Panc1 (cell line): ENCODE data around the gene TARBP1. TPM values are rescaled to one million over a fixed set of nuclear protein-coding genes. Genes with fewer than 3 reads are reported as not detected.

Experiments used
- ATAC-seq: fragments of 200-7000 bp; cut with Tn5 transposase; 2 replicates; pipeline ENCODE4 v1.9.1; 2020; ENCODE audit warnings: mild to moderate bottlenecking, moderate library complexity
- BruUV-seq: library from RNA; stranded (reverse); fragments of 400-500 nt; replicated peaks from 2 replicates; lab custom pipeline; 2021; lab: Mats Ljungman, UMichigan
- CTCF ChIA-PET: fragments of 300-600 bp; sonication (Branson Sonifier 250); formaldehyde crosslinking; loops from one replicate; lab custom pipeline; 2022; ENCODE audit warnings: antibody characterized with exemption; lab: Charles Lee
- POLR2A ChIA-PET: fragments of 300-600 bp; sonication (Branson Sonifier 250); formaldehyde crosslinking; loops from one replicate; lab custom pipeline; 2022; ENCODE audit warnings: antibody characterized with exemption; lab: Charles Lee
- DNase-seq: peaks from one replicate; pipeline ENCODE4 v3.0.0-alpha.2; 2010; ENCODE audit warnings: low read depth, low spot score
- H3K27ac ChIP-seq: 2 replicates; pipeline ENCODE4 v1.5.1; 2011; ENCODE audit warnings: mild to moderate bottlenecking, low read length, inconsistent platforms
- H3K27me3 ChIP-seq: fragments of 200-500 bp; sonication (Bioruptor generic); 2 replicates; pipeline ENCODE4 v1.6.0; 2014; ENCODE audit warnings: low read length, inconsistent platforms; ENCODE audit not compliant: control insufficient read depth, insufficient read depth
- H3K36me3 ChIP-seq: fragments of 200-500 bp; sonication (Bioruptor generic); 2 replicates; pipeline ENCODE4 v1.5.1; 2014; ENCODE audit warnings: inconsistent platforms, mild to moderate bottlenecking, low read length, moderate library complexity; ENCODE audit not compliant: control insufficient read depth, insufficient read depth
- H3K4me1 ChIP-seq: 2 replicates; pipeline ENCODE4 v1.5.1; 2011; ENCODE audit warnings: inconsistent platforms, mild to moderate bottlenecking, low read length, moderate library complexity; ENCODE audit not compliant: control insufficient read depth, insufficient read depth
- H3K4me3 ChIP-seq, 2 experiments: 2 replicates each; pipeline ENCODE4 v1.5.1; 2011 to 2012; ENCODE audit warnings: low read depth in 2 of 2, low read length in 2 of 2, mild to moderate bottlenecking in 2 of 2, inconsistent platforms in 1 of 2, moderate library complexity in 1 of 2
- H3K9me3 ChIP-seq: fragments of 200-500 bp; sonication (Bioruptor generic); 2 replicates; pipeline ENCODE4 v1.5.1; 2014; ENCODE audit warnings: low read depth, mild to moderate bottlenecking, inconsistent platforms, low read length, moderate library complexity; ENCODE audit not compliant: control insufficient read depth, insufficient read depth
- POLR2AphosphoS5 ChIP-seq: IDR thresholded peaks from 2 replicates; pipeline ENCODE4 v1.6.1; 2012; ENCODE audit warnings: mild to moderate bottlenecking, low read depth, low read length, moderate library complexity
- SIN3A ChIP-seq: IDR thresholded peaks from 2 replicates; pipeline ENCODE4 v1.6.1; 2012; ENCODE audit warnings: low read depth, mild to moderate bottlenecking, low read length, moderate library complexity, borderline replicate concordance; ENCODE audit not compliant: insufficient read depth
- TCF7L2 ChIP-seq: IDR thresholded peaks from 2 replicates; pipeline ENCODE4 v1.6.1; 2011; ENCODE audit warnings: mild to moderate bottlenecking, low read depth, low read length, inconsistent platforms
- in situ Hi-C: cut with HindIII; loops from 2 replicates; pipeline ENCODE4 v1.10.0; 2016; ENCODE audit warnings: low sequenced_read_pairs, low pct_unique_long_range_greater_than_20kb
- intact Hi-C: fragments of 100-400 bp; cut with micrococcal nuclease; formaldehyde crosslinking; loops from one replicate; pipeline ENCODE4 v1.10.0; 2022; ENCODE audit not compliant: unreplicated experiment
- total RNA-seq: library from RNA; stranded (reverse); gene quantifications from one replicate; pipeline ENCODE4 v1.2.1, GENCODE V29; 2021; ENCODE audit not compliant: unreplicated experiment
- TF ChIP-seq, protein P1 (sequence below), 2 experiments: IDR thresholded peaks; 2 replicates each; pipeline ENCODE4 v1.6.1; 2011 to 2012; ENCODE audit warnings: low read depth in 2 of 2, control low read depth in 1 of 2, low read length in 1 of 2, mild to moderate bottlenecking in 1 of 2, moderate library complexity in 1 of 2; ENCODE audit not compliant: insufficient read depth in 1 of 2
- TF ChIP-seq, protein P2 (sequence below): fragments of 450-650 bp; IDR thresholded peaks from 2 replicates; pipeline ENCODE4 v1.5.1; 2017; ENCODE audit warnings: mild to moderate bottlenecking

TARBP1 gene
- total RNA-seq, 1 experiment from 2014 or later, result 45.0 TPM

DNA sequence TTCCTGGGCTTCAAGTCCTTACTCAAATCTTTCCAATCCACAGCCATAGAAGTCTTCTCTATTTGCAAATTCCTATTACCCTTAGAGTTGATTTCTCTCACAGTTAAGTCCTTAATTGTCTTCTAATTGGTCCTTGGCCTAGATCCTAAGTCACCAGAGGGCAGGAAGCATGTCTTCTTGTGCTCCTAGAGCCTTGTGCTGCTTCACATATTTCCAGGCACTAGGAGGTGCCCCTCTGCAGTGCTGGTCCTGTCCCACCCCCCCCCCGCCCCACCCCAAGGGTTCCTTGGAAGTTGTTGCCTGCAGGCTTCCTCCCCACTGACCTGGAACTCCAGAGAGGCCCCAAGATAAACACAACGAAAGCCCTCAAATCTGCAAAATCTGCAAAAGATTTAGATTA, 28.1 kb upstream of the TARBP1 start:
- POLR2A ChIA-PET, result no interaction called here
- CTCF ChIA-PET, result no interaction called here
- TF ChIP-seq TCF7L2 (no peak), POLR2AphosphoS5 (no peak), SIN3A (no peak)
- TF ChIP-seq, protein P1, sequence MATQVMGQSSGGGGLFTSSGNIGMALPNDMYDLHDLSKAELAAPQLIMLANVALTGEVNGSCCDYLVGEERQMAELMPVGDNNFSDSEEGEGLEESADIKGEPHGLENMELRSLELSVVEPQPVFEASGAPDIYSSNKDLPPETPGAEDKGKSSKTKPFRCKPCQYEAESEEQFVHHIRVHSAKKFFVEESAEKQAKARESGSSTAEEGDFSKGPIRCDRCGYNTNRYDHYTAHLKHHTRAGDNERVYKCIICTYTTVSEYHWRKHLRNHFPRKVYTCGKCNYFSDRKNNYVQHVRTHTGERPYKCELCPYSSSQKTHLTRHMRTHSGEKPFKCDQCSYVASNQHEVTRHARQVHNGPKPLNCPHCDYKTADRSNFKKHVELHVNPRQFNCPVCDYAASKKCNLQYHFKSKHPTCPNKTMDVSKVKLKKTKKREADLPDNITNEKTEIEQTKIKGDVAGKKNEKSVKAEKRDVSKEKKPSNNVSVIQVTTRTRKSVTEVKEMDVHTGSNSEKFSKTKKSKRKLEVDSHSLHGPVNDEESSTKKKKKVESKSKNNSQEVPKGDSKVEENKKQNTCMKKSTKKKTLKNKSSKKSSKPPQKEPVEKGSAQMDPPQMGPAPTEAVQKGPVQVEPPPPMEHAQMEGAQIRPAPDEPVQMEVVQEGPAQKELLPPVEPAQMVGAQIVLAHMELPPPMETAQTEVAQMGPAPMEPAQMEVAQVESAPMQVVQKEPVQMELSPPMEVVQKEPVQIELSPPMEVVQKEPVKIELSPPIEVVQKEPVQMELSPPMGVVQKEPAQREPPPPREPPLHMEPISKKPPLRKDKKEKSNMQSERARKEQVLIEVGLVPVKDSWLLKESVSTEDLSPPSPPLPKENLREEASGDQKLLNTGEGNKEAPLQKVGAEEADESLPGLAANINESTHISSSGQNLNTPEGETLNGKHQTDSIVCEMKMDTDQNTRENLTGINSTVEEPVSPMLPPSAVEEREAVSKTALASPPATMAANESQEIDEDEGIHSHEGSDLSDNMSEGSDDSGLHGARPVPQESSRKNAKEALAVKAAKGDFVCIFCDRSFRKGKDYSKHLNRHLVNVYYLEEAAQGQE (IDR thresholded peaks at IDR 0.05; ENCODE audit: insufficient read depth in 1 of 2, low read depth in 2 of 2, low read length in 1 of 2), result no peak
- TF ChIP-seq, protein P2, sequence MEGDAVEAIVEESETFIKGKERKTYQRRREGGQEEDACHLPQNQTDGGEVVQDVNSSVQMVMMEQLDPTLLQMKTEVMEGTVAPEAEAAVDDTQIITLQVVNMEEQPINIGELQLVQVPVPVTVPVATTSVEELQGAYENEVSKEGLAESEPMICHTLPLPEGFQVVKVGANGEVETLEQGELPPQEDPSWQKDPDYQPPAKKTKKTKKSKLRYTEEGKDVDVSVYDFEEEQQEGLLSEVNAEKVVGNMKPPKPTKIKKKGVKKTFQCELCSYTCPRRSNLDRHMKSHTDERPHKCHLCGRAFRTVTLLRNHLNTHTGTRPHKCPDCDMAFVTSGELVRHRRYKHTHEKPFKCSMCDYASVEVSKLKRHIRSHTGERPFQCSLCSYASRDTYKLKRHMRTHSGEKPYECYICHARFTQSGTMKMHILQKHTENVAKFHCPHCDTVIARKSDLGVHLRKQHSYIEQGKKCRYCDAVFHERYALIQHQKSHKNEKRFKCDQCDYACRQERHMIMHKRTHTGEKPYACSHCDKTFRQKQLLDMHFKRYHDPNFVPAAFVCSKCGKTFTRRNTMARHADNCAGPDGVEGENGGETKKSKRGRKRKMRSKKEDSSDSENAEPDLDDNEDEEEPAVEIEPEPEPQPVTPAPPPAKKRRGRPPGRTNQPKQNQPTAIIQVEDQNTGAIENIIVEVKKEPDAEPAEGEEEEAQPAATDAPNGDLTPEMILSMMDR, result no peak
- Histone ChIP-seq H3K4me3 (no peak overlapping the region), H3K36me3 (no peaks in the 10 kb centered on the region), H3K27me3 (no peaks in the 10 kb centered on the region), H3K27ac (peak overlapping the region; percentile 46; the same call in 1 of the 2 replicates), H3K9me3 (no peaks in the 10 kb centered on the region), H3K4me1 (peaks cover 9% of the 10 kb centered on the region)
- intact Hi-C loops (no loop called here), in situ Hi-C loops (no loop called here)
- ATAC-seq (no peak), DNase-seq (no peak)
- BruUV-seq, result no TSS peak

DNA sequence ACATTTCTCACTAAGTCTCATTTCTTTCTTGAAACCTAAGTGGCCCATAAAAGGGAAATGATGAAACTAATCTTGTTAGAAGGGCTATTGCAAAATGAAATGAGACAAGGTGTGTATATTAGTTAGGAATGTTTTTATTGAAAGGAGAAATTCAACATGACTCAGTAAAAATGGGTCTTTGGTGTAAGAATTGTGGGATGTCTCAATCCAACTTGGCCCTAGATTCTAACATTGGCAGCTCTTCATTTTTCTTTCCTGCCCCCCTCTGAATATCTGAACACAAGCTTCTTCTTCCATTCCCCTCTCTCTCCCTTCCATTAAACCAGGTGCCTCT, 26.8 kb upstream of the TARBP1 start:
- CTCF ChIA-PET, result no interaction called here
- H3K27me3 ChIP-seq, result no peaks in the 10 kb centered on the region
- no peak for DNase-seq
- BruUV-seq, result no TSS peak
- no peaks in the 10 kb centered on the region for H3K9me3 ChIP-seq
- POLR2A ChIA-PET, result no interaction called here
- H3K27ac ChIP-seq, result peak overlapping the region; percentile 8; the same call in 1 of the 2 replicates
- H3K36me3 ChIP-seq, result no peaks in the 10 kb centered on the region
- in situ Hi-C loops, result no loop called here
- intact Hi-C loops, result no loop called here
- TF ChIP-seq, protein P1 (IDR thresholded peaks at IDR 0.05; ENCODE audit: insufficient read depth in 1 of 2, low read depth in 2 of 2, low read length in 1 of 2), result no peak
- TF ChIP-seq, protein P2, result no peak
- TF ChIP-seq TCF7L2, result no peak
- no peak for TF ChIP-seq SIN3A
- no peak for TF ChIP-seq POLR2AphosphoS5
- no peak for ATAC-seq
- no peak overlapping the region for H3K4me3 ChIP-seq
- H3K4me1 ChIP-seq, result peaks cover 15% of the 10 kb centered on the region
